IMR-90 (cell line): Measurements from ENCODE around the gene PTGR2. TPM values are rescaled to one million over a fixed set of nuclear protein-coding genes. Genes with fewer than 3 reads are reported as not detected.

Experiments used
- ATAC-seq: fragments of 200-7000 bp; cut with Tn5 transposase; 2 replicates; pipeline ENCODE4 v1.9.1; 2020; ENCODE audit warnings: low read depth, mild to moderate bottlenecking, moderate library complexity
- BruUV-seq: library from RNA; stranded (reverse); fragments of 400-500 nt; replicated peaks from 2 replicates; lab custom pipeline; 2021; lab: Mats Ljungman, UMichigan
- CTCF ChIA-PET: fragments of 300-600 bp; formaldehyde crosslinking; extraction: SDS; loops from one replicate; lab custom pipeline; 2021; ENCODE audit warnings: antibody characterized with exemption; lab: Yijun Ruan, JAX
- POLR2A ChIA-PET: fragments of 300-600 bp; sonication (Branson Sonifier 250); formaldehyde crosslinking; loops from one replicate; lab custom pipeline; 2022; ENCODE audit warnings: antibody characterized with exemption; ENCODE audit not compliant: unreplicated experiment; lab: Charles Lee
- DNase-seq: peaks from one replicate; pipeline ENCODE4 v3.0.0; 2013
- H2AFZ ChIP-seq: replicated peaks from 2 replicates; pipeline ENCODE3; 2013; ENCODE audit warnings: low read length, mild to moderate bottlenecking; ENCODE audit not compliant: poor library complexity
- H2AK5ac ChIP-seq: 2 replicates; pipeline ENCODE4 v1.6.1; 2013; ENCODE audit warnings: low read depth, low read length, inconsistent platforms
- H2AK9ac ChIP-seq: replicated peaks from 2 replicates; pipeline ENCODE3; 2013; ENCODE audit warnings: mild to moderate bottlenecking, low read depth, low read length, moderate library complexity; ENCODE audit not compliant: poor library complexity
- H2BK120ac ChIP-seq: 2 replicates; pipeline ENCODE4 v1.6.1; 2013; ENCODE audit warnings: low read depth, low read length, inconsistent platforms
- H2BK15ac ChIP-seq: 3 replicates; pipeline ENCODE4 v1.6.1; 2013; ENCODE audit warnings: low read depth, low read length, inconsistent platforms
- H2BK20ac ChIP-seq: 2 replicates; pipeline ENCODE4 v1.6.1; 2013; ENCODE audit warnings: low read depth, mild to moderate bottlenecking, inconsistent platforms, low read length, moderate library complexity
- H2BK5ac ChIP-seq: 2 replicates; pipeline ENCODE4 v1.6.1; 2013; ENCODE audit warnings: mild to moderate bottlenecking, low read depth, low read length, inconsistent platforms; ENCODE audit not compliant: poor library complexity, severe bottlenecking
- H3K14ac ChIP-seq: replicated peaks from 2 replicates; pipeline ENCODE4 v1.6.1; 2013; ENCODE audit warnings: low read depth, low read length, inconsistent platforms
- H3K18ac ChIP-seq: 2 replicates; pipeline ENCODE4 v1.6.1; 2013; ENCODE audit warnings: low read depth, low read length, control low read depth
- H3K23ac ChIP-seq: 2 replicates; pipeline ENCODE4 v1.6.1; 2013; ENCODE audit warnings: low read depth, low read length, inconsistent platforms
- H3K27ac ChIP-seq: 2 replicates; pipeline ENCODE4 v1.5.1; 2013; ENCODE audit warnings: mild to moderate bottlenecking, control low read depth, low read length; ENCODE audit not compliant: insufficient read depth
- H3K27me3 ChIP-seq: 2 replicates; pipeline ENCODE4 v1.6.1; 2013; ENCODE audit warnings: low read length; ENCODE audit not compliant: control insufficient read depth, insufficient read depth
- H3K36me3 ChIP-seq: 2 replicates; pipeline ENCODE4 v1.6.1; 2013; ENCODE audit warnings: low read length, mixed read lengths; ENCODE audit not compliant: control insufficient read depth, insufficient read depth
- H3K4ac ChIP-seq: 2 replicates; pipeline ENCODE4 v1.6.1; 2013; ENCODE audit warnings: low read depth, low read length, inconsistent platforms
- H3K4me1 ChIP-seq: 2 replicates; pipeline ENCODE4 v1.6.1; 2013; ENCODE audit warnings: low read length, mixed read lengths; ENCODE audit not compliant: control insufficient read depth, insufficient read depth
- H3K4me2 ChIP-seq: 2 replicates; pipeline ENCODE4 v1.6.1; 2013; ENCODE audit warnings: low read depth, mild to moderate bottlenecking, control low read depth, low read length, moderate library complexity
- H3K4me3 ChIP-seq: 2 replicates; pipeline ENCODE4 v1.5.1; 2013; ENCODE audit warnings: low read depth, mild to moderate bottlenecking, control low read depth, low read length, moderate library complexity; ENCODE audit not compliant: insufficient read depth
- H3K56ac ChIP-seq: 2 replicates; pipeline ENCODE4 v1.6.1; 2013; ENCODE audit warnings: low read length, inconsistent platforms; ENCODE audit not compliant: insufficient read depth; ENCODE audit errors: extremely low read depth
- H3K79me1 ChIP-seq, 2 experiments: 2 replicates each; pipeline ENCODE4 v1.6.1; 2013; ENCODE audit warnings: low read length in 2 of 2, inconsistent platforms in 1 of 2, low read depth in 1 of 2
- H3K9ac ChIP-seq: 2 replicates; pipeline ENCODE4 v1.6.1; 2013; ENCODE audit warnings: low read depth, low read length, control low read depth
- H3K9me1 ChIP-seq: 2 replicates; pipeline ENCODE4 v1.6.1; 2013; ENCODE audit warnings: low read length, inconsistent platforms; ENCODE audit not compliant: insufficient read depth
- H3K9me3 ChIP-seq: 2 replicates; pipeline ENCODE4 v1.6.1; 2013; ENCODE audit warnings: low read length; ENCODE audit not compliant: control insufficient read depth, insufficient read depth
- H4K20me1 ChIP-seq: 2 replicates; pipeline ENCODE4 v1.6.1; 2013; ENCODE audit warnings: low read length, inconsistent platforms; ENCODE audit not compliant: insufficient read depth
- H4K5ac ChIP-seq: 2 replicates; pipeline ENCODE4 v1.6.1; 2013; ENCODE audit warnings: mild to moderate bottlenecking, low read depth, low read length, control low read depth
- H4K8ac ChIP-seq, 2 experiments: 2 replicates each; pipeline ENCODE4 v1.6.1; 2013; ENCODE audit warnings: low read depth in 2 of 2, low read length in 2 of 2, control low read depth in 1 of 2, inconsistent platforms in 1 of 2
- H4K91ac ChIP-seq: 2 replicates; pipeline ENCODE4 v1.6.1; 2013; ENCODE audit warnings: low read depth, low read length, inconsistent platforms; ENCODE audit not compliant: insufficient read depth
- FOS ChIP-seq: fragments of 150-350 bp; IDR thresholded peaks from 2 replicates; pipeline ENCODE4 v1.6.1; 2016; ENCODE audit warnings: low read depth, low read length
- MAZ ChIP-seq: IDR thresholded peaks from 2 replicates; pipeline ENCODE4 v1.6.1; 2012; ENCODE audit warnings: low read depth, mild to moderate bottlenecking, low read length, improper control_type of control experiment, moderate library complexity, borderline replicate concordance
- RFX5 ChIP-seq: IDR thresholded peaks from 2 replicates; pipeline ENCODE4 v1.8.0; 2012; ENCODE audit warnings: low read depth, mild to moderate bottlenecking, low read length, moderate library complexity
- SMC3 ChIP-seq: fragments of 150-350 bp; IDR thresholded peaks from 2 replicates; pipeline ENCODE4 v1.6.1; 2016; ENCODE audit warnings: low read depth, mild to moderate bottlenecking, antibody characterized with exemption, low read length, moderate library complexity
- WGBS, 2 experiments: methylation state at CpG; one replicate each; pipeline versions ENCODE4 v1.1.5 to v1.1.7; 2013; ENCODE audit warnings: missing lambda C conversion rate in 2 of 2; ENCODE audit not compliant: insufficient read length in 1 of 2; ENCODE audit errors: extremely low coverage in 2 of 2; 5-methylcytosine and 5-hydroxymethylcytosine counted together
- dilution Hi-C: fragments of 300-500 bp; cut with HindIII; formaldehyde crosslinking; loops from one replicate; pipeline ENCODE4 v1.14.3; 2018; ENCODE audit warnings: low sequenced_read_pairs; ENCODE audit not compliant: unreplicated experiment
- in situ Hi-C: fragments of 300-500 bp; cut with MboI; formaldehyde crosslinking; loops from 3 replicates; pipeline ENCODE4 v1.14.3; 2019; ENCODE audit warnings: low sequenced_read_pairs, inconsistent platforms, mixed read lengths
- intact Hi-C: fragments of 100-400 bp; cut with micrococcal nuclease; formaldehyde crosslinking; loops from 2 replicates; pipeline ENCODE4 v1.10.0; 2022
- polyA plus RNA-seq, 3 experiments: library from polyadenylated mRNA; depleted of rRNA; stranded (reverse); fragments of >200 nt; gene quantifications; 2 replicates each; pipeline ENCODE4 v1.2.3, GENCODE V29; 2012; ENCODE audit warnings: low replicate concordance in 1 of 3
- total RNA-seq: library from RNA; depleted of rRNA; stranded (reverse); fragments of >200 nt; gene quantifications from 2 replicates; pipeline ENCODE4 v1.2.3, GENCODE V29; 2012
- TF ChIP-seq, protein P1 (sequence below): conservative IDR thresholded peaks from 2 replicates; pipeline ENCODE4 v1.5.1; 2012; ENCODE audit warnings: mild to moderate bottlenecking, low read depth, low read length, improper control_type of control experiment

PTGR2 gene
- total and polyA plus RNA-seq, 2 of the 4 experiments (the other 2 are of a cell fraction), result 1.3 to 3.2 TPM

DNA sequence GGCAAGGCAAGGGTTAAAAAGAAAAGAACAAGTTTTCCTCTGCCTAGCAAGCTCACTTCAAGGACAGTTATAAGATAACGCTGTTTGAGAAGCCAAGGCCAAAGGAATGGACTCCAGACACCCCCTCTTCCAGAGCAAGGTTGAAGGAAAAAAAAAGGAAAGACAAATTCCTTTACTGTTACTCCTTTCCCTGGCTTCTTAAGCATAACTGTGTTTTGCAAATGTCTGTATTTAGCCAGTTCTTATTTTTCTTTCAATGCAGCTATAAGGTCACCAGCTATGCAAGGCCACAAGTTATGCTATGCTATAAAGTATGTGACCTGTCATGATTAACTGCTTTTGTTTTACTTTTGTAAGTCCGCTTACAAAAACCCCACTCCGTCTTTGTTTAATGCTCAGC is 61.6 kb downstream of the PTGR2 start:
- H3K9me3 ChIP-seq, result no peaks in the 10 kb centered on the region
- no peak overlapping the region for H2AFZ ChIP-seq
- dilution Hi-C loops, result no loop called here
- no peaks in the 10 kb centered on the region for H3K27me3 ChIP-seq
- H2BK15ac ChIP-seq, result no peak overlapping the region
- WGBS, 2 experiments, result no CpG with 5 or more reads among the region's 3 CpGs
- H3K79me1 ChIP-seq, result peaks cover 27 to 43% of the 10 kb centered on the region in 2 experiments
- no peak overlapping the region for H3K23ac ChIP-seq
- intact Hi-C loops, result no loop called here
- no peak overlapping the region for H3K4me2 ChIP-seq
- H2AK9ac ChIP-seq, result no peak overlapping the region
- H2AK5ac ChIP-seq, result no peak overlapping the region
- H3K9me1 ChIP-seq, result peaks cover 6% of the 10 kb centered on the region; the same call in 1 of the 2 replicates
- no peak overlapping the region for H3K9ac ChIP-seq
- H3K36me3 ChIP-seq, result peaks cover 39% of the 10 kb centered on the region
- no peak overlapping the region for H2BK5ac ChIP-seq
- DNase-seq, result peak; percentile 77
- no peak overlapping the region for H3K56ac ChIP-seq
- no peak overlapping the region for H3K18ac ChIP-seq
- H2BK120ac ChIP-seq, result no peak overlapping the region
- no peak overlapping the region for H3K4me3 ChIP-seq
- H4K20me1 ChIP-seq, result peaks cover 9% of the 10 kb centered on the region
- no peaks in the 10 kb centered on the region for H3K4me1 ChIP-seq
- H3K27ac ChIP-seq, result no peak overlapping the region
- no peak overlapping the region for H4K91ac ChIP-seq
- H2BK20ac ChIP-seq, result no peak overlapping the region
- ATAC-seq, result peak; percentile 60
- BruUV-seq, result no TSS peak
- POLR2A ChIA-PET, result interaction anchor here (0.7 kb wide), 1 partner anchor 119 kb away, joined by 7 read pairs; no protein-coding TSS in a partner anchor
- in situ Hi-C loops, result no loop called here
- H3K14ac ChIP-seq, result no peak overlapping the region
- H4K8ac ChIP-seq, result no peak overlapping the region
- H3K4ac ChIP-seq, result no peak overlapping the region
- H4K5ac ChIP-seq, result no peak overlapping the region
- CTCF ChIA-PET, result no interaction called here
- no peak for TF ChIP-seq SMC3
- no peak for TF ChIP-seq RFX5
- no peak for TF ChIP-seq MAZ
- no peak for TF ChIP-seq FOS
- TF ChIP-seq, protein P1, sequence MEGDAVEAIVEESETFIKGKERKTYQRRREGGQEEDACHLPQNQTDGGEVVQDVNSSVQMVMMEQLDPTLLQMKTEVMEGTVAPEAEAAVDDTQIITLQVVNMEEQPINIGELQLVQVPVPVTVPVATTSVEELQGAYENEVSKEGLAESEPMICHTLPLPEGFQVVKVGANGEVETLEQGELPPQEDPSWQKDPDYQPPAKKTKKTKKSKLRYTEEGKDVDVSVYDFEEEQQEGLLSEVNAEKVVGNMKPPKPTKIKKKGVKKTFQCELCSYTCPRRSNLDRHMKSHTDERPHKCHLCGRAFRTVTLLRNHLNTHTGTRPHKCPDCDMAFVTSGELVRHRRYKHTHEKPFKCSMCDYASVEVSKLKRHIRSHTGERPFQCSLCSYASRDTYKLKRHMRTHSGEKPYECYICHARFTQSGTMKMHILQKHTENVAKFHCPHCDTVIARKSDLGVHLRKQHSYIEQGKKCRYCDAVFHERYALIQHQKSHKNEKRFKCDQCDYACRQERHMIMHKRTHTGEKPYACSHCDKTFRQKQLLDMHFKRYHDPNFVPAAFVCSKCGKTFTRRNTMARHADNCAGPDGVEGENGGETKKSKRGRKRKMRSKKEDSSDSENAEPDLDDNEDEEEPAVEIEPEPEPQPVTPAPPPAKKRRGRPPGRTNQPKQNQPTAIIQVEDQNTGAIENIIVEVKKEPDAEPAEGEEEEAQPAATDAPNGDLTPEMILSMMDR, result no peak
